ENCODE measurements around the gene AKIRIN1.

GRCh38 chr1:38997034-38997900 lies 6.2 kb downstream of the AKIRIN1 start:
- TF ChIP-seq, protein P1, sequence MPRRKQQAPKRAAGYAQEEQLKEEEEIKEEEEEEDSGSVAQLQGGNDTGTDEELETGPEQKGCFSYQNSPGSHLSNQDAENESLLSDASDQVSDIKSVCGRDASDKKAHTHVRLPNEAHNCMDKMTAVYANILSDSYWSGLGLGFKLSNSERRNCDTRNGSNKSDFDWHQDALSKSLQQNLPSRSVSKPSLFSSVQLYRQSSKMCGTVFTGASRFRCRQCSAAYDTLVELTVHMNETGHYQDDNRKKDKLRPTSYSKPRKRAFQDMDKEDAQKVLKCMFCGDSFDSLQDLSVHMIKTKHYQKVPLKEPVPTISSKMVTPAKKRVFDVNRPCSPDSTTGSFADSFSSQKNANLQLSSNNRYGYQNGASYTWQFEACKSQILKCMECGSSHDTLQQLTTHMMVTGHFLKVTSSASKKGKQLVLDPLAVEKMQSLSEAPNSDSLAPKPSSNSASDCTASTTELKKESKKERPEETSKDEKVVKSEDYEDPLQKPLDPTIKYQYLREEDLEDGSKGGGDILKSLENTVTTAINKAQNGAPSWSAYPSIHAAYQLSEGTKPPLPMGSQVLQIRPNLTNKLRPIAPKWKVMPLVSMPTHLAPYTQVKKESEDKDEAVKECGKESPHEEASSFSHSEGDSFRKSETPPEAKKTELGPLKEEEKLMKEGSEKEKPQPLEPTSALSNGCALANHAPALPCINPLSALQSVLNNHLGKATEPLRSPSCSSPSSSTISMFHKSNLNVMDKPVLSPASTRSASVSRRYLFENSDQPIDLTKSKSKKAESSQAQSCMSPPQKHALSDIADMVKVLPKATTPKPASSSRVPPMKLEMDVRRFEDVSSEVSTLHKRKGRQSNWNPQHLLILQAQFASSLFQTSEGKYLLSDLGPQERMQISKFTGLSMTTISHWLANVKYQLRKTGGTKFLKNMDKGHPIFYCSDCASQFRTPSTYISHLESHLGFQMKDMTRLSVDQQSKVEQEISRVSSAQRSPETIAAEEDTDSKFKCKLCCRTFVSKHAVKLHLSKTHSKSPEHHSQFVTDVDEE (CRISPR knock-in tag; IDR thresholded peaks at IDR 0.05): no peak
- no peak for TF ChIP-seq TOX (CRISPR knock-in tag; IDR thresholded peaks at IDR 0.05; ENCODE audit: borderline replicate concordance)
- TF ChIP-seq, protein P2, sequence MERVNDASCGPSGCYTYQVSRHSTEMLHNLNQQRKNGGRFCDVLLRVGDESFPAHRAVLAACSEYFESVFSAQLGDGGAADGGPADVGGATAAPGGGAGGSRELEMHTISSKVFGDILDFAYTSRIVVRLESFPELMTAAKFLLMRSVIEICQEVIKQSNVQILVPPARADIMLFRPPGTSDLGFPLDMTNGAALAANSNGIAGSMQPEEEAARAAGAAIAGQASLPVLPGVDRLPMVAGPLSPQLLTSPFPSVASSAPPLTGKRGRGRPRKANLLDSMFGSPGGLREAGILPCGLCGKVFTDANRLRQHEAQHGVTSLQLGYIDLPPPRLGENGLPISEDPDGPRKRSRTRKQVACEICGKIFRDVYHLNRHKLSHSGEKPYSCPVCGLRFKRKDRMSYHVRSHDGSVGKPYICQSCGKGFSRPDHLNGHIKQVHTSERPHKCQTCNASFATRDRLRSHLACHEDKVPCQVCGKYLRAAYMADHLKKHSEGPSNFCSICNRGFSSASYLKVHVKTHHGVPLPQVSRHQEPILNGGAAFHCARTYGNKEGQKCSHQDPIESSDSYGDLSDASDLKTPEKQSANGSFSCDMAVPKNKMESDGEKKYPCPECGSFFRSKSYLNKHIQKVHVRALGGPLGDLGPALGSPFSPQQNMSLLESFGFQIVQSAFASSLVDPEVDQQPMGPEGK (CRISPR knock-in tag; IDR thresholded peaks at IDR 0.05; ENCODE audit: borderline replicate concordance): no peak
- TF ChIP-seq RARB (CRISPR knock-in tag; IDR thresholded peaks at IDR 0.05): no peak
- no peak for TF ChIP-seq ZFP3 (CRISPR knock-in tag; IDR thresholded peaks at IDR 0.05)
- TF ChIP-seq ZNF565 (CRISPR knock-in tag; conservative IDR thresholded peaks at IDR 0.05; ENCODE audit: low read depth): no peak
- TF ChIP-seq, protein P3, sequence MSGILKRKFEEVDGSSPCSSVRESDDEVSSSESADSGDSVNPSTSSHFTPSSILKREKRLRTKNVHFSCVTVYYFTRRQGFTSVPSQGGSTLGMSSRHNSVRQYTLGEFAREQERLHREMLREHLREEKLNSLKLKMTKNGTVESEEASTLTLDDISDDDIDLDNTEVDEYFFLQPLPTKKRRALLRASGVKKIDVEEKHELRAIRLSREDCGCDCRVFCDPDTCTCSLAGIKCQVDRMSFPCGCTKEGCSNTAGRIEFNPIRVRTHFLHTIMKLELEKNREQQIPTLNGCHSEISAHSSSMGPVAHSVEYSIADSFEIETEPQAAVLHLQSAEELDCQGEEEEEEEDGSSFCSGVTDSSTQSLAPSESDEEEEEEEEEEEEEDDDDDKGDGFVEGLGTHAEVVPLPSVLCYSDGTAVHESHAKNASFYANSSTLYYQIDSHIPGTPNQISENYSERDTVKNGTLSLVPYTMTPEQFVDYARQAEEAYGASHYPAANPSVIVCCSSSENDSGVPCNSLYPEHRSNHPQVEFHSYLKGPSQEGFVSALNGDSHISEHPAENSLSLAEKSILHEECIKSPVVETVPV (CRISPR knock-in tag; IDR thresholded peaks at IDR 0.05): no peak
- TF ChIP-seq CREB5 (CRISPR knock-in tag; IDR thresholded peaks at IDR 0.05; ENCODE audit: low read depth): no peak
- TF ChIP-seq ARNTL (CRISPR knock-in tag; IDR thresholded peaks at IDR 0.05; ENCODE audit: borderline replicate concordance, low read depth): no peak
- no peak for TF ChIP-seq ISL1 (CRISPR knock-in tag; IDR thresholded peaks at IDR 0.05)
- TF ChIP-seq BACH2 (CRISPR knock-in tag; IDR thresholded peaks at IDR 0.05; ENCODE audit: borderline replicate concordance): no peak
- TF ChIP-seq GLIS3 (CRISPR knock-in tag; IDR thresholded peaks at IDR 0.05): no peak

All from SK-N-SH treated with all-trans-retinoic acid at 6 μM for 48 hours (cell line).